Endothelial cell of umbilical vein (primary cell): ENCODE data around the gene HTR3A. TPM values are rescaled to one million over a fixed set of nuclear protein-coding genes. Genes with fewer than 3 reads are reported as not detected.

Source experiments
- BruUV-seq: library from RNA; stranded (reverse); fragments of 400-500 nt; replicated peaks from 2 replicates; lab custom pipeline; 2021; lab: Mats Ljungman, UMichigan
- CTCF ChIA-PET: fragments of 300-600, 350-600 bp; sonication (Branson Sonifier 250); formaldehyde crosslinking; loops from one replicate; lab custom pipeline; 2021; ENCODE audit warnings: antibody characterized with exemption, inconsistent platforms; lab: Charles Lee
- POLR2A ChIA-PET: fragments of 300-600, 350-600 bp; sonication (Branson Sonifier 250); formaldehyde crosslinking; loops from one replicate; lab custom pipeline; 2021; ENCODE audit warnings: antibody characterized with exemption, inconsistent platforms; lab: Charles Lee
- DNase-seq: peaks from one replicate; pipeline ENCODE4 v3.0.0-alpha.2; 2011; ENCODE audit warnings: low read depth, low spot score
- FAIRE-seq: peaks from 2 replicates; lab custom pipeline; 2011; peaks lifted over from hg19 to GRCh38; lab: Jason Lieb, UNC
- H2AFZ ChIP-seq: 2 replicates; pipeline ENCODE4 v1.6.0; 2012; ENCODE audit warnings: low read depth, low read length, control low read depth, inconsistent platforms
- H3K27ac ChIP-seq: 2 replicates; pipeline ENCODE4 v1.5.1; 2011; ENCODE audit warnings: low read depth, mild to moderate bottlenecking, control low read depth, low read length, moderate library complexity; ENCODE audit not compliant: insufficient read depth
- H3K27me3 ChIP-seq, 2 experiments: 2 replicates each; pipeline versions ENCODE4 v1.6.0 to v1.6.1; 2011; ENCODE audit warnings: low read length in 2 of 2, mixed read lengths in 1 of 2; ENCODE audit not compliant: control insufficient read depth in 2 of 2, insufficient read depth in 2 of 2
- H3K36me3 ChIP-seq, 2 experiments: 2 replicates in 1 of 2; 3 replicates in 1 of 2; pipeline ENCODE4 v1.5.1; 2011; ENCODE audit warnings: low read length in 2 of 2, mild to moderate bottlenecking in 1 of 2, moderate library complexity in 1 of 2; ENCODE audit not compliant: control insufficient read depth in 2 of 2, insufficient read depth in 2 of 2; ENCODE audit errors: extremely low read depth in 1 of 2
- H3K4me1 ChIP-seq: 3 replicates; pipeline ENCODE4 v1.5.1; 2011; ENCODE audit warnings: mild to moderate bottlenecking, low read length; ENCODE audit not compliant: control insufficient read depth, insufficient read depth; ENCODE audit errors: extremely low read depth
- H3K4me2 ChIP-seq: 2 replicates; pipeline ENCODE4 v1.6.1; 2011; ENCODE audit warnings: low read length, control low read depth, mixed read lengths; ENCODE audit not compliant: insufficient read depth
- H3K4me3 ChIP-seq, 3 experiments: fragments of 200-600 bp in 1 of 3; sonication (generic), shearing (Covaris generic) in 1 of 3; replicated peaks in 1 of 3; 2 replicates each; pipeline ENCODE4 v1.5.1; 2011 to 2016; ENCODE audit warnings: control low read depth in 3 of 3, low read length in 3 of 3, mild to moderate bottlenecking in 2 of 3, inconsistent platforms in 1 of 3, low read depth in 1 of 3, moderate library complexity in 1 of 3; ENCODE audit not compliant: insufficient read depth in 1 of 3
- H3K79me2 ChIP-seq: 2 replicates; pipeline ENCODE4 v1.6.0; 2012; ENCODE audit warnings: low read length, inconsistent platforms; ENCODE audit not compliant: control insufficient read depth, insufficient read depth
- H3K9ac ChIP-seq: replicated peaks from 2 replicates; pipeline ENCODE3; 2011; ENCODE audit warnings: low read length, control low read depth; ENCODE audit not compliant: insufficient read depth; ENCODE audit errors: extremely low read depth
- H3K9me1 ChIP-seq: replicated peaks from 3 replicates; pipeline ENCODE4 v1.6.0; 2011; ENCODE audit warnings: mild to moderate bottlenecking, low read length; ENCODE audit not compliant: control insufficient read depth, insufficient read depth; ENCODE audit errors: extremely low read depth
- H3K9me3 ChIP-seq: replicated peaks from 2 replicates; pipeline ENCODE4 v1.5.1; 2012; ENCODE audit warnings: low read length, inconsistent platforms; ENCODE audit not compliant: control insufficient read depth, insufficient read depth
- H4K20me1 ChIP-seq: replicated peaks from 2 replicates; pipeline ENCODE3; 2011; ENCODE audit warnings: mild to moderate bottlenecking, low read length; ENCODE audit not compliant: control insufficient read depth, insufficient read depth; ENCODE audit errors: extremely low read depth
- CTCF ChIP-seq, 2 donors: IDR thresholded peaks; 1 replicate in 1 of 2; 2 replicates in 1 of 2; pipeline ENCODE4 v1.5.1; 2011; ENCODE audit warnings: low read length in 2 of 2, mild to moderate bottlenecking in 2 of 2, moderate library complexity in 2 of 2, control low read depth in 1 of 2, inconsistent platforms in 1 of 2, low read depth in 1 of 2; ENCODE audit not compliant: insufficient read depth in 1 of 2; ENCODE audit errors: extremely low read depth in 1 of 2
- EZH2 ChIP-seq: IDR thresholded peaks from 2 replicates; pipeline ENCODE4 v1.6.1; 2012; ENCODE audit warnings: borderline replicate concordance, low read depth, mild to moderate bottlenecking, moderate library complexity, low read length, inconsistent platforms; ENCODE audit not compliant: severe bottlenecking
- FOS ChIP-seq: IDR thresholded peaks from 2 replicates; pipeline ENCODE4 v1.6.1; 2011; ENCODE audit warnings: mild to moderate bottlenecking, low read length, moderate library complexity, borderline replicate concordance; ENCODE audit not compliant: insufficient read depth
- JUN ChIP-seq: IDR thresholded peaks from 2 replicates; pipeline ENCODE4 v1.6.1; 2011; ENCODE audit warnings: borderline replicate concordance, low read depth; ENCODE audit not compliant: insufficient read length, insufficient read depth
- MAX ChIP-seq: IDR thresholded peaks from 2 replicates; pipeline ENCODE4 v1.6.1; 2011; ENCODE audit not compliant: insufficient read depth, insufficient read length
- MYC ChIP-seq: IDR thresholded peaks from one replicate; pipeline ENCODE4 v1.6.1; 2011; ENCODE audit warnings: mild to moderate bottlenecking, low read depth, low read length
- POLR2A ChIP-seq: IDR thresholded peaks from 2 replicates; pipeline ENCODE4 v1.6.1; 2012; ENCODE audit warnings: low read depth, mild to moderate bottlenecking, control low read depth, low read length
- POLR2AphosphoS5 ChIP-seq: IDR thresholded peaks from 2 replicates; pipeline ENCODE4 v1.6.1; 2012; ENCODE audit warnings: low read depth, mild to moderate bottlenecking, control low read depth, low read length, moderate library complexity; ENCODE audit not compliant: insufficient read depth
- dilution Hi-C: fragments of 300-500 bp; cut with MboI; formaldehyde crosslinking; loops from one replicate; pipeline ENCODE4 v1.15.0; 2019; ENCODE audit warnings: low sequenced_read_pairs; ENCODE audit not compliant: extremely low pct_ligation_motif_present
- intact Hi-C: fragments of 100-400 bp; cut with micrococcal nuclease; formaldehyde crosslinking; loops from one replicate; pipeline ENCODE4 v1.10.0; 2022
- polyA plus RNA-seq, 4 experiments: library from polyadenylated mRNA; depleted of rRNA in 3 of 4; stranded (reverse) in 3 of 4; unstranded in 1 of 4; fragments of >200 nt; gene quantifications; 2 replicates each; pipeline versions ENCODE4 v1.2.1 to v1.2.3, GENCODE V29; 2011 to 2012; ENCODE audit warnings: missing spikeins in 1 of 4
- total RNA-seq: library from RNA; stranded (reverse); gene quantifications from 2 replicates; pipeline ENCODE4 v1.2.3, GENCODE V29; 2021

The HTR3A gene
- total and polyA plus RNA-seq, 2 donors (not counting 3 experiments of a cell fraction or from before 2014, with no cell fraction given) = not detected

GRCh38 chr11:114017723-114018122 lies 42.8 kb downstream of the HTR3A start:
- Histone ChIP-seq H2AFZ (no peak overlapping the region), H3K4me2 (no peak overlapping the region), H3K9me1 (no peaks in the 10 kb centered on the region), H3K79me2 (no peaks in the 10 kb centered on the region), H3K4me3 (no peak overlapping the region), H4K20me1 (no peaks in the 10 kb centered on the region), H3K27me3 (no peaks in the 10 kb centered on the region), H3K9me3 (no peaks in the 10 kb centered on the region), H3K36me3 (no peaks in the 10 kb centered on the region), H3K27ac (no peak overlapping the region), H3K4me1 (no peaks in the 10 kb centered on the region), H3K9ac (no peak overlapping the region)
- dilution Hi-C loops (no loop called here), intact Hi-C loops (no loop called here)
- no TSS peak for BruUV-seq
- ChIA-PET POLR2A (no interaction called here), CTCF (interaction anchor here (1.4 to 3.3 kb wide), 3 partner anchors 9 to 244 kb away, joined by 4 to 25 read pairs (median 17); no protein-coding TSS in a partner anchor)
- TF ChIP-seq POLR2A = no peak
- no peak for TF ChIP-seq POLR2AphosphoS5
- TF ChIP-seq JUN = no peak
- no peak for TF ChIP-seq FOS
- TF ChIP-seq MAX = no peak
- no peak for TF ChIP-seq MYC
- no peak for TF ChIP-seq CTCF (IDR thresholded peaks at IDR 0.05; ENCODE audit: extremely low read depth in 1 of 2, insufficient read depth in 1 of 2, low read depth in 1 of 2, low read length in 2 of 2)
- TF ChIP-seq EZH2 = no peak
- DNase-seq = no peak
- no peak for FAIRE-seq
